Neural progenitor cell (in vitro differentiated cells): Measurements from ENCODE around the gene GJB6.

ENCODE experiments used
- CTCF ChIP-seq: fragments of 200-600 bp; sonication (generic); IDR thresholded peaks from 2 replicates; pipeline ENCODE4 v1.5.1; 2017; ENCODE audit warnings: antibody characterized with exemption, mild to moderate bottlenecking
- EZH2 ChIP-seq: fragments of 200-600 bp; sonication (generic); IDR thresholded peaks from 2 replicates; pipeline ENCODE4 v1.6.1; 2017; ENCODE audit warnings: antibody characterized with exemption, mild to moderate bottlenecking, moderate library complexity
- EZH2phosphoT487 ChIP-seq: fragments of 200-600 bp; sonication (generic); IDR thresholded peaks from 2 replicates; pipeline ENCODE4 v1.6.1; 2017; ENCODE audit warnings: antibody characterized with exemption

GRCh38 chr13:20219577-20219976, 12.5 kb downstream of the GJB6 start:
- TF ChIP-seq EZH2 (no peak), CTCF (no peak), EZH2phosphoT487 (no peak)
